Activated T-cell treated with anti-CD3 and anti-CD28 coated beads, Interleukin-2, amount 50 U/mL, for 48 hours (primary cell): ENCODE data around the gene PCGF1.

ENCODE experiments used
- DNase-seq, 2 experiments: peaks; one replicate each; pipeline ENCODE4 v3.0.0-alpha.2; 2020

PCGF1 gene

DNA sequence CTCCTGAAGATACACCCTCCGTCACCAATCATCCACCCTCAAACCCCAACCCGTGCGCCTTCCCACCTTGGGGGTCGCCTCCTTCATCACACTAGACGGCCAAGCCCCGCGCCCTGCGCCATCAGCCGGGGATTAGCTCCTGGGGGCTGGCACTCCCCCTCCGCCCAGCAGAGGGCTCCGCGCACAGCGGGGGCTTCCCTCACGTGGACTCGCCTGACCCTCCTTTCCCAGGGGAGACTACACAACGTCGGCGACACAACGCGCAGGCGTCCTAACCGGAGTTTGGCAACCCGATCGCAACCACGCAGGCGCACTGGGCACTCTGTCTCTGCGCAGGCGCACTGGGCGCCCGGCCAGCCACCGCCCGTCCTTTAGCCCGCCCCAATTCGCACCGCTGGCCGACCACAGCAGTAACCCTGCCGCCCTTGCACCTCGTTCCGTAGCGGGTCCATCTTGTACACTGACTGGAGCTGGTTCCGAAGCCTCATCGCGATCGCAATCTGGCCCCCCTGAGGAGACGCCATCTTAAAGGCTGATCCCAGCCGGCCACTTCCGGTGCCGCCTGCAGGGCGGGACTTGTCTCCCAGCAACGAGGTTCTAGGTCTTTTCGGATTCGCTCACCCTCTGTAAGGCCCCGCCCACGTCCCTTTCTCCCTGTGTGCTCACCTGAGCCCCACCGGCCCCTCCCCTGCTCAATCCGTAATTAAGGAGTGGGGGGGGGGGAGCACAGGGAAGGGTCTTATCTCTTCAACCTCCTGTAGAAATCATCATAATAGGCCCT lies at the start of gene PCGF1:
Gene PCGF1 (minus strand): TSS at position 551 of the 781 bp plus-strand sequence. CDS start 27 bp downstream, at position 524.
- DNase-seq: peak; percentile 99

DNA sequence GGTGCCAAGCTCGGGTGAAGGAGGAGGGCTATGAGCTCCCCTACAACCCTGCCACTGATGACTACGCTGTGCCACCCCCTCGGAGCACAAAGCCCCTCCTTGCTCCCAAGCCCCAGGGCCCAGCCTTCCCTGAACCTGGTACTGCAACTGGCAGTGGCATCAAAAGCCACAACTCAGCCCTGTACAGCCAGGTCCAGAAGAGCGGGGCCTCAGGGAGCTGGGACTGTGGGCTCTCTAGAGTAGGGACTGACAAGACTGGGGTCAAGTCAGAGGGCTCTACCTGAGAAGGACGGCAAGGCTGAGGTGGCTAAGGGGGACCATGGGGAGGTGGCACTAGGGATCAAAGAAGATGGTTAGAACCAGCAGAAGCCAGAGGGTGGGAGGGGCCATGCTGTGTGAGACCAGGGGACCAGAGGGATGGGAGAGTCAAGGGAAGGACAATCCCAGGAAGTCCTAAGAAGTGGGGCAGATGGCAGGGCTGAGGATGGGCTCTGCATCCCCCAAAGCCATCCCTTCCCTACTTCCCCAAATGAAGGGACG lies 49.4 kb upstream of the PCGF1 start:
- DNase-seq: no peak

- DNase-seq: no peak
Observed at GRCh38 chr2:74556159-74556558, 48.7 kb upstream of the PCGF1 start.

DNA sequence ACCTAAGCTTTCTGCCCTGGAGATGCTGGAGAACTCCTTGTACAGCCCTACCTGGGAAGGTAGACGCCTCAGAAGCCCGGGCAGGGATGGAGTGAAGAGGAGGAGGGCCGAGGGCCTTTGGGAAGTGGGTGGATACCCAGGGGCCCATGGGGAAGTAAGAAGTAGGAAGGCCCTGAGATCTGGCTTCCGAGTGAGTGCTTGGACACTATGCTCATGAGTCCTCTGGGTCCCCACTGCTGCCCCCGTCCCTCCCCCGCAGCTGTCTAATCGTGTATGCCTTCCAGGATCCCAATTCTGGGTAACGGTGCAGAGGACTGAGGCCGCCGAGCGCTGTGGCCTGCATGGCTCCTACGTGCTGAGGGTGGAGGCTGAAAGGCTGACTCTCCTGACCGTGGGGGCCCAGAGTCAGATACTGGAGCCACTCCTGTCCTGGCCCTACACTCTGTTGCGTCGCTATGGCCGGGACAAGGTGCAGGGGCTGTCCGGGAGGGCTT lies 48.2 kb upstream of the PCGF1 start:
- no peak for DNase-seq

DNA sequence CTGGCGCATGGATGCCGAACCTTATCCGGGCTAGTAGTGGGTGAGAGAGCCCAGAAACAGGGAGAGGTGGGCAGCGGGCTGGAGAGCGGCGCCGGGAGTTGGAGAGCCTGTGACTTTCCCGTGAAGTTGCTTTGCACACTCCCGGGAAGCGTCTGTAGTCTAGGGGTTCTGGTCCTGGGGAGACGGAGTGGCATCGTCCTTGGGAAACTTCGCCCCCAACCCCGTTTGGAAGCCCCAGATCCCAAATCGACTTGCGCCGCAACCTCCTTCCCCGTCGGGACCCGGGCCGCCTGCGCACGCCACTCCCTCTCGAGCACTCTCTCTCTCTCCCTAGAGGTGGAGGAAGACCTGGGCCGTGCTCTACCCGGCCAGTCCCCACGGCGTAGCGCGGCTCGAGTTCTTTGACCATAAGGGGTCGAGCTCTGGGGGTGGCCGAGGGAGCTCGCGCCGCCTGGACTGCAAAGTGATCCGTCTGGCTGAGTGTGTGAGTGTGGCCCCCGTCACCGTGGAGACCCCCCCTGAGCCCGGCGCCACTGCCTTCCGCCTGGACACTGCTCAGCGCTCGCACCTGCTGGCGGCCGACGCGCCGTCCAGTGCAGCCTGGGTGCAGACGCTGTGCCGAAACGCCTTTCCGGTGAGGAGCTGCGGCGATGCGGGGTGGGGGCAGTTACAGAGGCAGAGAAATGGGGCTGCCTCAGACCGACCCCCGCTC lies 47.5 kb upstream of the PCGF1 start:
- peak in 1 of 2 experiments; percentile 67 for DNase-seq

DNA sequence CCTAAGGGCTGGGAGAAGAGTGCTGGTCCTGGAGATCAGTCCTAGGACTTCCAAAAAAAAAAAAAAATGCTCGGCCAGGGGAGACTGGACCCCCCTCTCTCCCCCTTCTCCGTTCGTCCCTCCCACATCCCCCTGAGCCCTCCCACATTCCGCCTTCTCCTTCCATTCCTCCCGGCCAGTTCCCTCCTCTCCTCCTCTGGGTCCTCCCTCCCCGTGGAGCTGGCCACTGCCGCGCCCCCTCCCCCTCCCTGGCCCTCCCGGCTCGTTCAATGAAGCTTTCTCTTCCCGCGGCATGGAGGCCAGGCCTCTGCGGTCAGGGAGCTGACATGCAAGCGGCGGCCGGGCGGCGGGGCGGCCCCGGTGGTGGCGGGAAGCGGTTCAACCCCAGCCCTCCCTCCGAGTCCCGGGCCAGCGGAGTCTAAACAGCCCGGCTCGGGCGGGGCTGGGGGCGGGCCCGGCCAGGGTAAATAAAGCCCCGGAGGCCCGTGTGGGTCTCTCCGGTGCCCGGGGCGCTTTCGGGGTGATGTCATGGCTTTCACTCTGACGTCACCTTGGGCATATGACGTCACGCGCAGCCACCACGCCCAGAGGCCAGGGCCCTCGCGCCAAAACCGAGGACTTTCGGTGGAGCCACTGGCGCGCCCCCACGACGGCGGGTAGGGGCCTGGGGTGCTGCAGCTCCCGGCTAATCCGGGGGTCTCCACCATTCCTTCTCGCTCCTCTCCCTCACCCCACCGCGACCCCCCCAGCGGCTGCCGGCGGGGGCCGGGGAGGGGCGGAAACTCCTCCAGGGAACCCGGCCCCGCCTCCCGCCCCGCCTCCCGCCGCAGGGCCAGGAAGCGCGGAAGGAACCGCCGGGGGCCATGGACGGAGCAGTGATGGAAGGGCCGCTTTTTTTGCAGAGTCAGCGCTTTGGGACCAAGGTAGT lies 46.7 kb upstream of the PCGF1 start, which contains the start of the genes DOK1 and LOXL3:
Gene DOK1 (plus strand): TSS at position 829 of the 928 bp plus-strand sequence. CDS start 35 bp downstream, at position 864.
Gene LOXL3 (minus strand): TSS at position 51 of the 928 bp plus-strand sequence. CDS start 1,308 bp downstream, outside the sequence.
- DNase-seq: peak; percentile 90 to 91

- no peak for DNase-seq
Observed at GRCh38 chr2:74552914-74553811, 45.7 kb upstream of the PCGF1 start.

DNA sequence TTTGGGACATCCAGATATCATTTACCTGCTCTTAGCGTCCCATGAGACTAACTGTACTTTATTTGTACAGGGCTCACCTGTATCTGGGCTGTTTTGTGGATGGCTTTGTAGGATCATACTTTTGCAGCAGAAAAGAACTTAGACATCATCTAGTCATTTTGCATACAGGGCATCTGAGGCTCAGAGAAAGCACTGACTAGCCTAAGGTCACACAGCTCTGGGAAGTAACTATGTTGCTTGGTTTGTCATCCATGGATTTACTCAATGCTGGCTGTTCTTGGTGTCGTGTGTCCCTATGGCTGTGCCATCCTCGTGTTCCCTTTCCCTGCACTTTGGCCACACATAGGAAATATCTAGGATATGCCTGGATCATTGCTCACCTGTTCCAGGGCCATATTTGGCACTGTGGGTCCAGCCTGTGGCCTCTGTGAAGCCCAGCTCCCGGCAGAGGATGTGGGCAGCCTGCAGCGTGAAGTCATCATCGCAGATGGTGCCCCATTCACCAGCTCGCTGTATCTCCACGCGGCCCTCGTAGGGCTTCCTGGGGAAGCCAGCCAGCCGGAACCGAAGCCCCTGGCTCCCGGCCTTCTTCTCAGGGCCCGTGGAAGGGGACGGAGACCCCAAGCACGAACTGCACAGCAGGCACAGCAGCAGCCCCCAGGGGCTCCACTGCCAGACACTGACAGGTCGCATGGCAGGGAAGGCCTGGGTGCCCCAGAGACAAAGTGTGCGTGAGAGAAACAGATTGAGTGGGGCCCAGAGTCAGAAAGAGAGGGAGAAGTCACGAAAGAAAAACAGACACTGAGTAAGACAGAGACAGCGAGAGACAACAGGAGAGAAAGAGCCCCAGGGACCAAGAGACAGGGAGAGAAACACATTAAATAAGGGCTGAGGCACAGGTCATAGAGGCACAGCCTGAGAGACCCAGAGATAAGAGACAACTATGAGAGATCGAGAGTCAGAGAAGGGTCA lies 44.7 kb upstream of the PCGF1 start:
- no peak for DNase-seq

DNA sequence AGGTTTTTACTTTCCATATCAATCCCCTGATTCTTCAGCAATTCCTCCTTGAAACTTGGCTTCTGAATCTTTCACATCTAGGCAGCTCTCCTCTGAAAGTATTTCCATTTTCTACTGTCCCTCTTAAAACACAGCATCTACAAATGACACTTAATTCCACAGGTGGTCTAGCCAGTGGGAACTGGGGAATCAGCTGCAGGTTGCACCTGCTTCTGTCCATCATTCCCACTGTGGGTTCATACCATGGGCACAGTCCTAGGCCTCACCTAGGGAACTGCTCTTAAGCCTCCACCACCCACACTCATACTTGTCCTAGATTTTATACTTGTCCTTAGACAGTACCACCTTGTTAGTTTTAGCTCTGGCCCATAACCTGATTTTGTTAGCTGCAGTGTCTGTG lies 44.0 kb upstream of the PCGF1 start:
- DNase-seq: no peak

DNA sequence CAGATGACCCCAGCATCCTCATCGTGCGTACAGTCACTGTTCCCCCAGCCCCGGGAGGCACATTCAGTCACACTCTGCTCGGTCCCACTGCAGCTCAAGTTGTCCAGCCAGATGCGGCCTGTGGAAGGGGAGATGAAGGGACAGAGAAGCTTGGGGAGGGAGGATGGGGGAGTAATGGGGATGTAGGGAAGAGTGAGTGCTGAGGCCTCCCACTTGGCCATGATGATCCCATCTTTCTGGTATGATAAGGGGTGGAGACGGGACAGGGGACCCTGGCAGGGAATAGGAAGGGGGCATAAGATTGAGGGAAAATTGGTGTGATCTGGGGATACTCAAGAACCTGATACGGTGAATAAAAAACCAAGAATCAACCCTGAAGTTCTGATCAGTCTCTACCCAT lies 42.7 kb upstream of the PCGF1 start:
- DNase-seq: no peak

DNA sequence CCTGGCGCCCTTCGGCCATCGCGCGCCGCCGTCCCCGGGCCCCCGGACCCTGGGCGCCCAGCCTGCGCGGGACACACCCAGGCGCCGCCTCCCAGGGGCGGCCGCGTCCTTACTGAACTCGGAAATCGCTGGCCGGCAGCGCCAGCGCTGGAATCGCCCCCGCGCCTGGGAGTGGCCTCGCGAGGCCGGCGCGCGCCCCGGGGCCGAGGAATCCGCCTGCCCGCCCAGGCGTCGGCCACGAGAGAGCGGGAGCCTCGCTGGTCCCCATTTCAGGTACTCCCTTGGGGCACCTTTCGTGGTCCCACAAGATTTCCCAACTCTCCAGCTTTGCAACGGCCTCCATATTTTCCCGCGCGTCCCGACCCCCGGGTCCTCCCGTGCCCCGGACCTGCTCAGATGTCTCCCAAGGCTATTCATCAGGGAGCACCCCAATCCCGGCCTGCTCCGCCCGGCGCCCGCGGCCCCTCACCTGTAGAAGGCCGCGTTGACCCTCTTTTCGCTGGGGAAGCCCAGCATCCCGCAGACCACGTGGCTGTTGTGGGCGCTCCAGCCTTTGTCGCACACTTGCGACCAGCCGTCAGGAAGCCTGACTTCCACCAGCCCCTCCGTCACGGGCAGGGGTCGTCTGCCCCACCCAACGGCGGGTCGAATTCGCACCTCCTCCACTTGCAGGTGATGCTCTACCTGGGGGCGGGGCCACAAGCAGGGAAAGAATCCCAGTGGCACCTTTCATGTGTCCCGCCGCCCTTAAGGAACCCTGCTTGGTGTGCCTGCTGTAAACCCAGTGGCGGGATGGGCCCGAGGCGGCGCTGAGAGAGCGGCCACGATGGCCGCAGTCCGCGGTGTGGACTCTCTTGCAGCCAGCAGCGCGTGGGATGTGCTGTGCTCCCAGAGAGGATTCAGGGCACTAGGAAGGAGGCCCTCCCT lies 41.7 kb upstream of the PCGF1 start:
- DNase-seq: peak; percentile 41 to 54

DNA sequence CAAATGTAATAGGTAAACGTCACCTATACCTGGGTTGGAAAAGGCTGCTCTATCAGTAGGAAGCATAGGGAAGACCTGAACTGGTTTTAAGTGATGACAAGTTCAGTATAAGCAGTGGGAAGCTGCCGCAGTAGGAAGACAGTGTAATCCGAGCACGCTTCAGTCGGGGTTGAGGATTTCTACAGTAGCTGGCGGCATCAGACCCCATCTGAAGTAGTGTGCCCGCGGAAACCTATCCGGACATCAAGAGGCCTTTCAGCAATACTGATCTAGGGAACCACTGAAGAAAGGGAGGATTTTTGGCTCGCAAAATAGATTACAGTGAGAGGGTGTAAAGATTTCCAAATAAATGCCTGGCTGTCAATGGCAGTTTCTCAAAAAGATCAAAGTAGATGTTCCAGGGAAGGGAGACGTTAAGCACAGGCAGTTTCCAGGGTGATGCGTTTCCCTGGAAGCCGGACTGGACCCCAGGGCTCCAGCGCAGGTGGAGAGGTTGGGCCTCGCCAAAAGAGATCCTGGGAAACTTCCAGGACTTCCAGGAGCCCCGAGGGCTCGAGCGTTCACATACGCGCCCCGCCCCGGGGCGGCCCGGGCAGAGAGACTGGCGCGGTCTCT lies 40.9 kb upstream of the PCGF1 start:
- no peak for DNase-seq

DNA sequence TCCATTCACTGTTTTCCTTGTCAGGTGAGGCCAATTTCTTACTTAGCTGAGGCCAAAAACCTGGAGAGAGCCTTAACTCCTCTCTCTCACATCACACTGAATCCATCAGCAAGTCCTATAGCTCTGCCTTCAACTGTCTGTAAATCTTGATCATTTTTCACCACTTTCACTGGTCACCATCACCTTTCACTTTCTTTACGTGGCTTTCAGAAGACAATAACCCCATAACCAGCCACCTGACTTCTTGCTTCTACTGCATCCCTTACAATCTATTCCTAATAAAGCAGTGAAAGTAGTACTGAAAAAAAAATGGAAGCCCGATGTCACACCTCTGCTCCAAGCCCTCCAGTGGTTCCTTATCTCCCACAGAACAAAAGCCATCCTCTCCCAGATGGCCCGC lies 38.5 kb upstream of the PCGF1 start:
- DNase-seq: no peak

- no peak for DNase-seq
Observed at GRCh38 chr2:74544634-74545033, 37.1 kb upstream of the PCGF1 start.

DNA sequence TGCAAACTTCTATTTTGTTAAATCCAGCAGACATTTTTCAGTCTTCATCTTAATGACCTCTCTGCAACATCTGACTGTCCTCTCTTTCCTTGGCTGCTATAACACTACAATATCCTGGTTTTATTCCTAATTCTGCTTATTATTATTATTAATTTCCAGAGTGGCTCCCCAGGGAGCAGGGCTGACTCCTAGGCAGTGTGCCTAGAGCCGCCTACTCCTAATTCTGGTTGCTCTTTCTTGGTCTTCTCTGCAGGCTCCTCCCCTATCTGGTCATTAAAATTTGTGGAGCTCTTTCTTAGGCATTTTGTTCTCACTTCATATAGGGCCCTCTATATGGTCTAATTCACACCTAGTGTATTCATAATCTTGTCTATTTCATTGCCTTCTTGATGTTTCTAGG lies 35.5 kb upstream of the PCGF1 start:
- no peak for DNase-seq

DNA sequence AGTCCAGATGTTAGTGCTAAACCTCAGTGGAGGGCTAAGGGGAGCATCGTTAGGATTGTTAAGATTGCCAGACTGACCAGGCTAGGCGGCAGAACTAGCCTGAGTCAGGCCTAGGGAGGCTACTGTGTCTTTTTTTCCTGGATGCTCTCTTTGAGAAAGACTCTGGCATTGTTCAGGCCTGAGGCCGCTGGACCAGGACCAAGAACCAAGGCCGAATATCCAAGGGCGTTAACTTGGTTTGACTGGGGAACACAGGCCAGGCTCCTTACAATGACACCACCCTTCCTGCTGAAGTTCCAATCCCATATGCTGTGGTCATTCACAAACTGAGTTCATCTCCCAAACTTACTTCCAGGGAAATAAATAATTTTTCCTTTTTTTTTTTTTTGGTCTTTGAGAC lies 32.8 kb upstream of the PCGF1 start:
- DNase-seq: no peak

GRCh38 chr2:74538881-74539339 lies 31.4 kb upstream of the PCGF1 start:
- no peak for DNase-seq

GRCh38 chr2:74537140-74537539 lies 29.6 kb upstream of the PCGF1 start:
- DNase-seq: no peak
